ENCODE measurements around the gene ASB18. TPM values are rescaled to one million over a fixed set of nuclear protein-coding genes. Genes with fewer than 3 reads are reported as not detected.

ASB18 gene
- total RNA-seq, 1 experiment from 2014 or later, result not detected

GRCh38 chr2:236164201-236164924 is 99.8 kb downstream of the ASB18 start (continued):
- TF ChIP-seq ZSCAN18 (CRISPR knock-in tag; IDR thresholded peaks at IDR 0.05), result no peak
- no peak for TF ChIP-seq TCF7 (CRISPR knock-in tag; IDR thresholded peaks at IDR 0.05; ENCODE audit: low read depth)
- TF ChIP-seq ZBTB21 (CRISPR knock-in tag; IDR thresholded peaks at IDR 0.05; ENCODE audit: borderline replicate concordance), result no peak
- TF ChIP-seq TEAD1 (CRISPR knock-in tag; IDR thresholded peaks at IDR 0.05), result no peak; the same call in 1 of the 2 replicates
- peak; percentile 62 for TF ChIP-seq MAX (CRISPR knock-in tag; IDR thresholded peaks at IDR 0.05)
- no peak for TF ChIP-seq ZNF317 (CRISPR knock-in tag; IDR thresholded peaks at IDR 0.05; ENCODE audit: borderline replicate concordance, low read depth)
- no peak for TF ChIP-seq JUN (CRISPR knock-in tag; IDR thresholded peaks at IDR 0.05)
- no peak for TF ChIP-seq GRHL2 (CRISPR knock-in tag; IDR thresholded peaks at IDR 0.05; ENCODE audit: insufficient replicate concordance, severe bottlenecking)
- no peak for TF ChIP-seq ATF6 (CRISPR knock-in tag; IDR thresholded peaks at IDR 0.05)
- TF ChIP-seq NR3C1 (CRISPR knock-in tag; conservative IDR thresholded peaks at IDR 0.05; ENCODE audit: low read depth), result no peak
- TF ChIP-seq ZNF671 (CRISPR knock-in tag; IDR thresholded peaks at IDR 0.05), result no peak

GRCh38 chr2:236163471-236164200 is 100.6 kb downstream of the ASB18 start:
- ATAC-seq (no peak; the same call in 1 of the 2 replicates), DNase-seq (ENCODE audit: low spot score) (peak; percentile 41)
- H3K27me3 Mint-ChIP-seq (ENCODE audit: low read depth), result peaks cover 85% of the 10 kb centered on the region
- CTCF ChIA-PET, result interaction anchor here (1.0 to 2.5 kb wide), 7 partner anchors 14 to 398 kb away, joined by 3 to 12 read pairs (median 3); no protein-coding TSS in a partner anchor
- peaks cover 54% of the 10 kb centered on the region for H3K4me1 Mint-ChIP-seq
- peaks cover 7% of the 10 kb centered on the region for H3K36me3 Mint-ChIP-seq
- no peaks in the 10 kb centered on the region for H3K9me3 Mint-ChIP-seq
- POLR2A ChIA-PET, result interaction anchor here (0.6 to 1.2 kb wide), 2 partner anchors 71 to 964 kb away, joined by 3 read pairs; no protein-coding TSS in a partner anchor
- H3K27ac Mint-ChIP-seq, result no peak overlapping the region
- peak overlapping the region; percentile 56 for H3K4me3 Mint-ChIP-seq
- no peak for TF ChIP-seq NFYB (CRISPR knock-in tag; conservative IDR thresholded peaks at IDR 0.05; ENCODE audit: low read depth)
- peak; percentile 58; the same call in 1 of the 2 replicates for TF ChIP-seq ZNF121 (CRISPR knock-in tag; IDR thresholded peaks at IDR 0.05)
- TF ChIP-seq E2F1 (CRISPR knock-in tag; IDR thresholded peaks at IDR 0.05), result peak; percentile 66; the same call in 1 of the 2 replicates
- TF ChIP-seq RELA (CRISPR knock-in tag; IDR thresholded peaks at IDR 0.05; ENCODE audit: borderline replicate concordance), result peak; percentile 75; the same call in 1 of the 2 replicates
- TF ChIP-seq KAT7 (CRISPR knock-in tag; IDR thresholded peaks at IDR 0.05; ENCODE audit: borderline replicate concordance), result no peak
- TF ChIP-seq ESRRA (CRISPR knock-in tag; IDR thresholded peaks at IDR 0.05; ENCODE audit: borderline replicate concordance), result peak; percentile 73; the same call in 1 of the 2 replicates
- 0 out of 2 replicates have a peak, but pooled peaks have one; percentile 9 for TF ChIP-seq USF2 (CRISPR knock-in tag; IDR thresholded peaks at IDR 0.05)
- no peak for TF ChIP-seq JAZF1 (CRISPR knock-in tag; IDR thresholded peaks at IDR 0.05)
- 0 out of 2 replicates have a peak, but pooled peaks have one; percentile 7 for TF ChIP-seq FOXK1 (CRISPR knock-in tag; IDR thresholded peaks at IDR 0.05)
- TF ChIP-seq NR1H2 (CRISPR knock-in tag; IDR thresholded peaks at IDR 0.05), result no peak
- no peak for TF ChIP-seq STAT6 (CRISPR knock-in tag; conservative IDR thresholded peaks at IDR 0.05; ENCODE audit: low read depth)
- TF ChIP-seq ZNF317 (CRISPR knock-in tag; IDR thresholded peaks at IDR 0.05; ENCODE audit: borderline replicate concordance, low read depth), result no peak
- no peak for TF ChIP-seq ATF1 (CRISPR knock-in tag; IDR thresholded peaks at IDR 0.05)
- peak; percentile 89 for TF ChIP-seq FOXP4 (CRISPR knock-in tag; IDR thresholded peaks at IDR 0.05)

All from WTC11 (cell line).